ENCODE measurements around the gene PTPN3.

The PTPN3 gene

DNA sequence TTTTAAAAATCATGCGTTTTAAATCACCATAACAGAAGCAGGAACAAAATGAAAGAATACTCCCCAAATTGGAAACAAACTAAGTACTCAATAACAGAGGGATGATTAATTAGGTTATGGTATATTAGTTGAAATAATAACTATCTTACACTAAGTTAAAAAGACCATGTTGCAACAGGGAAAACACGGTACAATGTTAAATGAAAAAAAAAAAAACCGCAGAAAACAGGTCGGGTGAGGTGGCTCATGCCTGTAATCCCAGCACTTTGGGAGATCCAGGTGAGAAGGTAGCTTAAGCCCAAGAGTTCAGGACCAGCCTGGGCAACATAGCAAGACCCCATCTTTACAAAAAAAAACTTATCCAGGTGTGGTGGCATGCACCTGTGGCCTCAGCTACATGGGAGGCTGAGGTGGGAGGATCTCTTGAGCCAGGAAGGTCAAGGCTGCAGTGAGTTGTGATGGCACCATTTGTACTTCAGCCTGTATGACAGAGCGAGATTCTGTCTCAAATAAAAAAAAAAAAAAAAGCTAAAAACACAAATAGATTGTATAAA lies 2.4 kb upstream of the PTPN3 start:
- DNase-seq: no peak

DNA sequence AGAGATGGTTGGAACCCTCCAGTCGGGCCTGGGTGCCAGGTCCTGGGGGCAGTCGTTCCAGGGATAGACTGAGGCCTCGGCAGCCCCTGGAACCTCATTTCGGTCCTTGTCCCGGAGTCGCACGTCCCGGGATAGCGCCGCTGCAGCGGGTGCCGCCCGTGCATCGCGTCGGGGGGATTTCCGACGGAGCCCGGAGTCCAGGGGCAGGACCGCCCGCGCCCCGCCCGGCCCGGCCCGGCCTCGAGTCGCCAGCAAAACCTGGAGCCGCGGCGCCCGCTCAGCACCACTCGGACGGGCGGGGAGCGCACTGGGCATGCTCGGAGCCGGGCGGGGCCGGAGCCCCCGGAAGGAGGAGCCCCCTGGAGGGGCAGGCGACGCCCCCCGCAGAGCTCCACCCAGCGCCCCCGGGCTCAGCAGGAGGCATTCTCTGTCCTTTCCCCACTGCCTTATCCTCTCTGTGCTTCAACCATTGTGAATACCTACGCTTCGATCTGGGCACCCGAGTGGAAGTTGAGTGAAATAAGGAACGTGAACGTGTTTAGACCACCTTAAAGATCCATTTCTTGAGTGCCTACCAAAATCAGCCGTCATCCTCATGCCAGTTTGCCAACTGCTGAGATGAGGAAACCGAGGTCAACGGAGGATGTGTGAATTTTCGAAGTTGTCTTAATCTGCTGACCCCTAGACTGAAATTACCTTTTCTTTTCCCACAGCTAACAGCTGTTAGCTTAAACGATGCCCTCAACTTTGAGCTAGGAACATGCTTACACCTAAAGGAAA lies 1.7 kb upstream of the PTPN3 start:
- DNase-seq: no peak

DNA sequence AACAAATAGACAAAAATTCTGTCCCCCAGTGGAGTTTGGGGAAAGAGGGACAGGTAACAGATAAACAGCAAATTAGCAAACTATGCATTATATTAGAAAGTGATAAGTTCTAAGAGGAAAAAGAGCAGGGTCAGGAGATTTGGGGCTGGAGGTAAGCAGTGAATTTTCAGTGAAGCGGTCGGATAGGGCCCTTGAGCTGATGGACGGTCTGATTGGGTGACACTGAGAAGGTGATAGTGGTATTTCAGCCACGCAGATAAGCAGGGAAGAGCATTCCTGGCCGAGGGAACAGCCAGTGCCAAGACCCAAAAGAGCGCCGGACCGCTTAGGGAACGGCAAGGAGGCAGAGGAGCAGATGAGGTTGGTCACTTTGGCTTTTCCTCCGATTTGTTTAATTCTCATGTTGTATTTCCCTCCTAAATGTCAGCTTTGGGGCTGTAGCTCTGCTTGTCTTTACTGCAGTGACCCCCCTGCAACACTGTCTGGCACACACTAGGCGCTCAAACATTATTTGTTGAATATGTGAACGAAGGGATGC lies 1.1 kb upstream of the PTPN3 start:
- DNase-seq: no peak

DNA sequence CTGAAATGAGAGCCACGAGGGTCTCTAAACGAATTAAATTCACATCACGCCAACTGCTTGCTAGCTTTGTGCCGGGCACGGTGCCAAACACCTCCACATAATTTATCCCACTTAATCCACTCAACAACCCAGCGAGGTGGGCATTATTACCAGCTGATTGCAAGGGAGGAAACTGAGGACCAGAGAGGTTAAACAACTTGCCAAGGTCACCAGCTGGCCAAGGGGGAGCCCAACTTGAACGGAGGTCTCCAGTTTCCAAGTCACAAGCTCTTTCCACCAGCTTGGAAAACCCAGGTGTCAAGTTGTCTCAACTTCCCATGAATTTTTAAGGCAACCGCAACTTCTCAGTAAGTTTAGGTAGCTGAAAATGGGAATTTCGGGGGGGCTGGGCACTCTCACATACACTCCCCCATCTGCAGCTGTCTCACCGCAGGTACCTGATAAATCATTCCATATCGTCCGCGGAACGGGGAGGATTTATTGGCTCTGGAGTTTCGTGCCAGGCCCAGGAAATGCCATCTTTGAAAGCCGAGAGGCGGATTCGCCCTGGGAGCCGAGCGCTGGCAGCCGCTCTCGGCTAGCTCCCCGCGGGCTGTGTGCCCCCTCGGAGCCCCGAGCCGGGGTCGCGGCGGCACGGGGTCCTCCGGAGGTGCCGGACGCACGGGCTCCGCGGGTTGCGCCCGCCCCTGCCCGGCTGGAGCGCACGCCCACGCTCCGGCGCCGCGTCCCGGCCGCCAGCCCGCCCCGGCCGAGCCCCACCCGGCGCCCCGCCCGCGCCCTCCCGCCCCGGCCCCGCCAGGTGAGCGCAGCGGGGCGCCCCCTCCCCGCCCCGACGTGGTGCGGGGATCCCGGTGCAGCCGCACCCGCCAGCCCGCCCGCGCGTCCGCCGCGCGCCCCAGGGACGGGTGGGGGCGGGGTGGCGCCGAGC lies 617 bp downstream of the PTPN3 start:
- DNase-seq: no peak

DNA sequence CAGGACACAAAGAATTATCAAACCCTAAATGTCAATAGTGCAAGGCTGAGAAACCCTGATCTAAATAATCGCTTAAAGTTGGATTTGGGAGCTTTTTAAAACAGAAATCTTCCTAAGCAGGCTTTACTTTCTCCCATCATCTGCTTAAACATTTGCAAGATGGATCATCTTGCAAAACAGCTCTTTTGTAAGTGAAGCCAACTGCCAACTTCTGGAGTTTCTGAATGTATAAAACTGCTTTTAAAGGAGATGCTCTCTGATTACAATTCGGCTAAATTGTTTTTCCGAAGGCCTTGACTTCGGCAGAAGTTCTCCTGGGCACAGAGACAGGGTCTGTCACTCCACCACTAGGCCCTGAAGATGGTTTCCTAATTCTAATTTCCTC lies 1.3 kb downstream of the PTPN3 start:
- no peak for DNase-seq

DNA sequence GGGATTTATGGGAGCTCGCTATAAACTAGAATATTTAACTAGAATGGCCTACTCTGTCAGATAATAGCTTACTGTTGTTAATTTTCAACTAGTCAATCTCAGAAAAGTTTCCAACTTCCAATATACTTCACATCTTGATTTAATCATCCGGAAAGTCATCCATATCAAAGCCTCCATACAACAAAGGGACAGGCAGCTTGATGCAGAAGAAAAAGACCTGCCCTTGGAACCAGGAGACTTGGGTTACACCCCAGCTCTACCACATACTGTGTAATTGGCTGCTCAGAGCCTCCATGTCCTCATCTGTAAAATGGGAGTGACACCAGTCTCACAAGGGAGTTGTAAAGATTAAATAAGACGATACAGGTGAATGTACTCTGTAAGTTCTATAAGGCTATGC lies 1.9 kb downstream of the PTPN3 start:
- DNase-seq: no peak

DNA sequence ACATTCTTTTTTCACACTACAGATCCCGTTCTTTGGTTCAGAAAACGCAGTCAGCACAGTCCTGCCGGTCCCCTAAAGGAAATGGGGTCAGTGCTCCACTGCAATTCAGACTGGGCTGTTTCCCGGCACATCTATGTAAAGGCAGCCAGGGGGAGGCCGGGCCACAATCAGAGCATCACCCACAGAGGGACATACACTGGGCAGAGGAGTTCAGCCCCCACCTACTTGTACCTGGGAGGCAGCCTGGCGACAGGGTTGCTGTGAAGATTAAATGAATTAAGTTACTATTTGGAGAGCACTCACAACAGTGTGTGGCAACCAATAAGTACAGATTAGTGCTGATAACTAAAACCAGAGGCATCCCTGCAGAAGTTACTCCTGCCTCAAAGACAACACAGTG lies 4.5 kb downstream of the PTPN3 start:
- DNase-seq: no peak

DNA sequence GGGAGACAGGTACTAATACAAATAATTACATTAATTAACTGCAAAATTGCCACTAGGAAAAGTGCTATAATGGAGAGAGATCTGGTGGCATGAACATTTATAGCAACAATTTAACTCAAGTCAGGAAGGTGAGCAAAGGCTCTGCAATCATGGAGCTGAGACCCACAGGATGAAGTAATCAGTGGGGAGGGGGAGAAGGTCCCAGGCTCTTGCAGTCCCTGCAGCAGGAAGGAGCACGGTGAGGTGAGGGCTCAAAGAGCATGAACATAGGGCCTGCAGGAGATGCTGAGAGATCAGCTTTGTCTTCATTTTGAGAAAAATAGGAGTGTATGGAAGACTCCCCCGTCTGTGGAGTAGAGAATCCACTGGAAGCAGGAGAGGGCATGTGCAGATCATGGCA lies 6.5 kb downstream of the PTPN3 start:
- no peak for DNase-seq

DNA sequence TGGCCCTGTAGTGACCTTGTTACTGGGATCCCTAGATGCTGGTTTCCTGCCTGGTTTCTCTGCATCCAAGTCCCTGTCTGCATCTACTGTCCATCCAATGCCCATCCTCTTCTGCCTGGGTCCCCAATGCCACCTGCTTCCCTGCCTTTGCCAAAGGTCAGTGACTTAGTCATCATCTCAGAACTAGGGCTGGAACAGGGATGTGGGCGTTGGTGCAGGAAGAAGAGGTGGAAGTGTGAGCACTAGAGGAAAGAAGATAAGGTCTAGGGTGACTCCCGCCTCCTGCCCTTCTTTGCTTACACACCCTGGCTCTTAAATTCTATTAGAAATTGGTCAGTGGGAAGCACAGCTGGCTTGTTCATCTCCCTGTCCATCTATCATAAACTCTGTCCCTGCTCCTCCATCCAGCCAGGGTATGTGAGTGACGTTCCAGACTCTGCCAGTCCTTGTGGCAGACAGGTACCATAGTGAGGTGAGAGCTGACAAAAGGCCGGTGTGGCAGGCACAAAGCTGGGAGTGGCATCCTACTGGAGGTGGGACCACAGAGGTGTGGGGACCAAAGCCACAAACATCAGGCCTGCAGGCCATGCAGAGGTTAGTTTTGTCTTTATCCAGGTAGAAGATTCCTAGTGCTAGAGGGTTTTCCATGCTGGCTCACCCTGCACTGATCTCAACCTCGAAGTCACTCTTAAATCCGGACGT lies 9.2 kb downstream of the PTPN3 start:
- no peak for DNase-seq

DNA sequence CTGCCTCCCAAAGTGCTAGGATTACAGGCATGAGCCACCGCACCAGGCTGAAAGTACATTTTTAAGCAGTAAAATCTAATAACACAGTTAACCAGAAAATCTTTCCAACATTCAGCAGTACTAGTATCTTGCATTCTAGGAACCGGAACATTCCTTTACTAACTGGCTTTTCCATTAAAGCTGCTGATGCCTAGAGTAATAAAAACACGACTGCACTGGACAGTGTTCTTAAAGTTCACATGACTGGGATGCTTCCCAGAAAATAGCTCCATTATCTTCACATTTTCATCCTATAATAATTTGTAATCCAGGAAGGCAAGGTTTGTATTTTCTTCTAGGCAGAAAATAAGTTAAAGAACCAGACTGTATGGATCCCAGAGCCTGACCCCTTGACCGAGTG lies 9.8 kb downstream of the PTPN3 start:
- DNase-seq: no peak

DNA sequence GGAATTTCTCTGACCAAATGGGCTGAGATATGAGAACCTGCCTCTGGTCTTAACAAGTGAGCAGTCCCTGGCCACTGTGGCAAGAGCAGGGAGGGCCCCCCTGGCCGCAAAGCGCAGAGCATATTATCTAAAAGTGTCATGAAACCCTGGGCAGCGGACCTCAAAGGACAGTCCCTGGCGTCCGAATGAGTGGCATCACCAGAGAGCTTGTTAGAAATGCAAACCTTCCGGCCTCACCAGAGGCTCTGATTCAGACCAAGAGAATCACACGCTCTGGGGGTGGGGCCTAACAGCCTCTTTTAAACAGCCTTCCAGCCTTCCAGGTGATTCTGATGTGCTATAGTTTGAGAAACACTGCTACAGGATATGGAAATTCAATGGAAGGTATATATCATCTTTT lies 10.9 kb downstream of the PTPN3 start:
- DNase-seq: no peak

DNA sequence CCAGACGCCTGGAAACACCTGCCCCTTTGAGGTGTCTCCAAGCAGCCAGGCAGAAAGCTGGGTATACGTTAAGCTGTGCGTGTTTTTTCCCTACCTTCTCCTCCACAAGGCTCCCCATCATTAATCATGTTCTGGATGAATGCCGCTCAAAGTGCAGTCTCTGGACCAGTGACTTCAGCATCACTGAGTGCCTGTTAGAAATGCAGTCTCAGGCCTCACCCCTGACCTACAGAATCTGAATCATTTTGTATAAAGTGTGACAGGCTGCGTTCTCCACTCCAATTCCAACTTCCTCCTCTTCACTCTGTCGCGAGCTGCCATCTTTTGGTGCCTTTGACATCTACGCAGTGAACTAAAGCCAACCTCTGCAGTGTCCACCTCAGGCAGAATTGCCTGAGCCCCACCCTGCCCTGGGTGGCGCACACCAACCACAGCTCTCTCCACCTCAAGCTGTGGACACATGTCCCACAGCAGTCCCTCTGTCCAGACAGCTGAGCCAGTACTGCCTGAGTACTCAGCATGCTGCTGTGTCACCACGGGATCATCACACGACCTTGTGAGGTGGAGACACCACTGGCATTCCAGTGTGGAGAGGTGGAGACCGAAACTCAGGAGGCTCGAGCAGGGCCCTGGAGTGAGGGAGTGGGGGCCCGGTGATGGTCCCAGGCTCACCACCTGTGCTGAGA lies 14.2 kb downstream of the PTPN3 start:
- no peak for DNase-seq

DNA sequence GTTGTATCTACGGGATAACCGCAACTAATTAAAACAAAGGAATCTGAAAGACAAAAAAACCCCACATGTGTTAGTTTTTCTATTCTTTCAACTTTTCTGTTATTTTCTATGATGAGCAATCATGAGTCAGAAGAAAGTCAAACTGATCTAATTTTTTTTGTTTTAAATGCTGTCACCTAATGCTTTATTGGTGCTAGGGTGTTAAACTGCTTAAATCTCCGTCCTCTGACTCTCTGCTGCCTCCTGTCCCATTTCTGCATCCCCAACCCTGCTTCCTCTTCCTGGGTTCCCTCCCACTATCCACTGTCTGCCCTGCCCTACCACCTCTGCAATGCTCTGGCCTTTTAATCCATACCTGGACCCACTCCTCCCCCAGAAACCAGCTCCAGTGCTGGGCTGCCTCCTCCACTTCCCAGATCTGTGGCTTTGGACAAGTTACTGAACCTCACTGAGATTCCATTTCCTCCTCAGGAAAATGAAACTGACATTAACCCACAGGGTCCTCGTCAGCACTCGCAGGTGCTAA lies 15.7 kb downstream of the PTPN3 start:
- no peak for DNase-seq

DNA sequence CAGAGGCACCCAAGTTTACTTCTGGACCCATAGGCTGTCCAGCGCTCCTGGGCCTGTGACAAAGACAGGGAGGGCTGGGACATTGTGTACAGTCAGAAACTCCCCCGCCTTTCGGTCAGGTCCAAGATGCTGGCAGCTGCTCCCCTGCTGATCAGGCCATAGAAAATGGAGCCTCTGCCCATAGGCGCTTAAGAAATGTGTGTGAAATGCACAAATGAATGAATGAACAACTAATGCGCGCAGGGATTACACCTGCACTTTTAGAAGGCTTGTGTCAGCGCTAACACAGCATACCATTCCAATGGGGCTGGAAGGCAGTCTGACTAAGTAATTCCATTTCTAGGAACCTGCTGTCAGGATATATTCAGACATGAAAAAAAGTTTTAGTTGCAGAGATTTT lies 16.3 kb downstream of the PTPN3 start:
- DNase-seq: no peak

DNA sequence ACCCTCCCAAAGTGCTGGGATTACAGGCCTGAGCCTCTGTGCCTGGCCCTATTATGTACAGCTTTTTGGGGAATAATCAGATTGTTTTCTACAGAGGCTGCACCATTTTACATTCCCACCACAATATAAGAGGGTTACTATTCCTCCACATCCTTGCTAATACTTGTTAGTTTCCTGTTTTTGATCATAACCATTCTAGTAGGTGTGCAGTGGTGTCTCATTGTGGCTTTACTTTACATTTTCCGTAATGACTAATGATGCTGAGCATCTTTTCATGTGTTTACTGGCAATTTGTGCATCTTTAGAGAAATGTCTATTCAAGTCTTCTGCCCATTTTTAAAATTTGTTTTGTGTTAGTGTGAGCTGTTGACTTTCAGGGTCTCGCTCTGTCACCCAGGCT lies 18.3 kb downstream of the PTPN3 start:
- DNase-seq: no peak

DNA sequence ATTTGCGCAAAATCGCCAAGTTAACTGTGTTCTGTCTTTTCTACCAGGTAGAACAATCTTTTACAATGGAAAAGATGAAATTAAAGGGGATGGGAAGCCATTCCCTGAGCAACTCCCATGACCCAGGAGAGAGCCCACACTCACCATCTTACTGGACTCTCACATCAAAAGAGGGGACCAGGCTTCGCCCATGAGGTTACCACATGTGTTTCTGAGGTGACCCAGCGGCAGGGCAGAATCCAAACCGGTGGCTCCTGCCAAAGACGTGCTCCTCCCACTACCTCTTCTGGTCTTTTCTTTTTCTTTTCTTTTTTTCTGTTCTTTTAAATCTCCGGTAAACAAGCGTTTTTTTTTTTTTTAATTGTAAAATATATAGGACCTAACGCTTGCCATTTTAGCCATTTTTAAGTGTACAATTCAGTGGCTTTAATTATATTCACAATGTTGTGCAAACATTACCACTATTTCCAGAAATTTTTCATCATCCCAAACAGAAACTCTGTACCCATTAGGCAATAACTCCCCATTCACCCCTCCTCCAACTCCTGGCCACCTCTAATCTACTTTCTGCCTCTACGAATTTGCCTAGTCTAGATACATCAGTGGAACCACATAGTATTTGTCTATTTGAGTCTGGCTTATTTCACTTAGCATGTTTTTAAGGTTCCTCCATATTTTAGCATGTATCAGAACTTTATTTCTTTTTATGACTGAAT lies 19.3 kb downstream of the PTPN3 start:
- no peak for DNase-seq

DNA sequence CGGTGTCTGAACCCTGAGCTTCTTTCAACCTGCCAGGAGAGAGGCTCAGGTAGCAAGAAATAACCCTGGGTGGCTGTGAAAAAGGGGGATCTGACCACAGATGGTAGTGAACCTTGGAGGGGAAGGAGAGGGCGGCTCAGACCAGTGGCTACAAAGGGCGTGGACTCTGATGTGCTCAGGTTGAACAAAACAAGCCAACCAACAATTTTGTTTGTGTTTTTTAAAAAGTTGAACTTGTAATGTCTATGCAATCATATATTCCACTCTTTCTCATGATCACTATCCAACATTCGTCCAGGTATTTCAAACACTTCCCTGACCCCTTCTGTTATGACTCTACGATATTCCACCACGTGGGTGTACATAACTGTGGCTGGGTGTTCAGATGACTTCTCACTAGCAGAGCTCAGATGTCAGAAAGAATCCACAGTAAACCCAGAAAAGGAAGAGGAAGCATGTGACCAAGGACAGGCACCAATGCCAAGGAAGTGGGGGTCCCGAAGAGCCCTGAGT lies 20.0 kb downstream of the PTPN3 start:
- no peak for DNase-seq

DNA sequence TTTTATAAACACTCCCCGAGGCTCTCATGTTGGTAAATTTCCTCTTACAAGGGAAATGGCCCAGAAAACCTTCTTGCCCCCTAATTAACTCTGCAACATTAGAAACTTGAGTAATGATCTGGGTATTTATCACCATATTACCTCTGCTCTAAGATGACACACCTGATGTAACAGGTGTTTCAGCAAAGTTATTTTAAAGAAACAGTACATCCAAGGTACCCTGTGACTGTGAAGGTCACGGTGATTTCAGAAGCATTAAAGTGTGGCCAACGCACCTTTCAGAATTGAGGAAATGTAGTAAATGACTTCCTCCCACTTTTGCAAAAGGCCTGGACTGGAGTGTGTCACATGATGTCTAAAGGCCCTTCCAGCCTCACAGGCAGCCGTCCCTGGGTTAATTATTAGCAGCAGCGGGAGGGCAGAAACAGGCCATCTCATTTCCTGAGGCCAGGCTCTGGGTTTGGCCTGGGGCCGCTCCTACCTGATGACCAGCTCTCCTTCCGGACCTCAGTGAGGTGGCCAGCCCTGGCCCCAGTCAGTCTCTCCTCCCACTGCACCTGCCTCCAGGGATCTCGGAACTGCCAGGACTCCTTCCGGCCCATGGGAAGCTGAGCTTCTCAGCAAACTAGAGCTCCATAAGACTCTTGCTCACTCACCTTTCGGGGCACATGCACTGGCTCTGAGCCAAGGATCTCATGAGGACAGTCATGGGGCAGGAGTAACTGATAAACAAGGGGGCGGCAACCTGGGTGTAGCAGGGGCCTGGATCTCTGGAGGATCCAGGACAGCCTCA lies 20.7 kb downstream of the PTPN3 start:
- no peak for DNase-seq

DNA sequence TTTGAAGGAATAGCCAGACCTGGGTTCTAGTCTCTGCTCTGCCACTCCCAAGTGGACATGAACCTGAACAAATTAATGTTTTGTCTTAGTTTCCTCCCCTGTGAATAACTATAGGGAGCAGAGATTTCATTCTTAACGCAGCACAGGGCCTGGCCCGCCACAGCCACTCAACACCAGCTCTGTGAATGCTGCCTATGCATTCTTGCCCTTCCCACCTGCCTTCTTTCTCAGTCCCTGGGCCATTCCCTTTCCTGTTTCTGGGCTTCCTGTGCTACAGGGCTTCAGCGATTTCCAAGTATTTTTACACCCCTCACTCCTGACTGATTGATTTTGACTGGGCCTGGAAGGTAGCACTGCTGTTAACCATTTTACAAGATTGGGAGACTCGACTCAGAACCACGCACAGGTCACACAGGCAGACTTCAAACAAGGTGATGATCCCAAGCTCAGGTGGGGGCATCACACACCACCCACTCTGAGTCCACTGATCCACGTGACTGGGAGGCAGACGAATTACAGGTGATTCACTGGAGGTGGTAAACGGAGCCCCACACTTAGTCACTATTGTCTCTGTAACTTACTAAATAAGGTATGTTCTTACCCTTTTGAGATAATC lies 21.4 kb downstream of the PTPN3 start:
- no peak for DNase-seq

DNA sequence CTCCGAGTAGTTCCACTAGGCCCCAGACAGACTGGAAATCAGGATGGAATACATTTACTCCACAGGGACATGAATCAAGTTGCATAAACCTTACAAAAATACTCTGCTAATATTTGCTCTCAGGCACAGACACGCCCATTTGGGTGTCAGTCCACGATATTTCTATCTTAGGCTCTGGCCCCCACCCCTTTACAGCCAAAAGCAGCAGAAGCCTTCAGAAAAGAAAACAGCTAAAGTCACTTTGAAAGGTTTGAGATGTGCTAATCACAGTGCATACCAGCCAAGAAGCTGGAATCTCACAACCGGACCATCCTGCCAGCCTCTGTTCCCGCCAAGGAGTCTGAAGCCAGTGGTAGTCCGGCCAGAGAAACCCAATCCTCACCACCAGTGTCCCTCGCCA lies 22.6 kb downstream of the PTPN3 start:
- no peak for DNase-seq
